Stimulated activated CD8-positive, alpha-beta memory T cell treated with anti-CD3 and anti-CD28 coated beads, Interleukin-12 subunit alpha, Interleukin-12 subunit beta, amount 100 ng/mL, for 4 hours (primary cell): ENCODE measurements around the gene RPE65.
"Not testable (repeated sequence)": the region's sequence is repeated elsewhere in the genome, so short reads cannot be mapped to it uniquely, and the experiment has no call there.

Source experiments
- DNase-seq: peaks from one replicate; pipeline ENCODE4 v3.0.0-alpha.2; 2020; ENCODE audit warnings: low read depth

Gene RPE65

DNA sequence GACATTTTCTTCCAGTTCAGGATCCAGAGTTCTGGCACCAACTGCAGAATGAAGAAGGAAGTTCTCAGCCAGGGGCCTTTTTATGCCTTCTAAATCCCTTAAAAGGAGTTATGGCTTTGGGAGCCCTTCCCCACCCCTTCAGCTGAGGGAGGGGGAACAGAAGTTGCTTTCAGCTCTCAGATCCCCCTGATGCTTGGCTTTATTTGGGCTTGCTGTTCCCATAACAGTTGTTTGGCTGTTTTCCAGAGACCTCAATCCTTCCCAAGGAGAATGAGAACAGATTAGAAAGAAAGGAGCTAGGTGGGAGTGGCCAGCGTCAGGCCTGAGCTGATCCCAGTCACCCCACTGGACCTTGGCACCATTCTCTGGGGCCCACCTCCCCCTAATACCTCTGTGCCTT, at the start of gene RPE65:
Gene RPE65 (minus strand): TSS at position 54 of the 400 bp plus-strand sequence. CDS start 49 bp downstream, at position 5.
- no peak for DNase-seq

- no peak for DNase-seq
These were observed 47.6 kb upstream of the RPE65 start for GRCh38 chr1:68497358-68497698.

DNA sequence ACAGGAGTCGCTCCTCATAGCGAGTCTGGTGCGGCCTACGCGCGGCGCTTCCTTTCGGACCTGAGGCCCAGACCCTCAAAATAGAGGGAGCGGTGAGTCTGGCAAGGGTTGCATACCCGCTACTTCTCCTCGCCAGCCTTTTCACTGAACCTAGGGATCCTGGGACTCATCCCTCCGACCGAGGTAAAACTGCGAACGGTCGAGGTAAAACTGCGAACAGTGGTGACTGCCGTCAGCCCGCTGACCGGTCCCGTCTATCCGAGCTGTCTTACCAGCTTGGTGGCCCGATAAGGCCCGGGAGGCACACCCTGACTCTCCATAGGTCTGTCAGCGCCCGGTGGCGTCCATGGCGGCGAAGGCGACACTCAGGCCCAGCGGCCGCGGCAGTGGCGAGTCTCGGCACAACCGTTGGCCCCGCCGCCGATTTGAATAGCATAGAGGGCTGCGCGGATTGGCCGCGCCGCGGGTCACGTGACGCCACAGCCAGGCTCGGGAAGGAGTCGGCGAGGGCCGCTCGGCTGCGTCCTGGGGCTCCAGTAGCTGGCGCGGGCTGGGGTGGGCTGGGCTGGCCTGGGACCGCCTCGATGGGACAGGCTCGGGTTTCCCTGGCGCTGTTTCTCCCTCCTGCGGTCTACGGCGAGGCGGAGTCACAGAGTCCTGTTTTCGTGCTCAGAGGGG, 47.1 kb upstream of the RPE65 start, which contains the start of gene DEPDC1:
Gene DEPDC1 (minus strand): TSS at position 403 of the 678 bp plus-strand sequence. CDS start 83 bp downstream, at position 320.
- DNase-seq = peak; percentile 49

DNA sequence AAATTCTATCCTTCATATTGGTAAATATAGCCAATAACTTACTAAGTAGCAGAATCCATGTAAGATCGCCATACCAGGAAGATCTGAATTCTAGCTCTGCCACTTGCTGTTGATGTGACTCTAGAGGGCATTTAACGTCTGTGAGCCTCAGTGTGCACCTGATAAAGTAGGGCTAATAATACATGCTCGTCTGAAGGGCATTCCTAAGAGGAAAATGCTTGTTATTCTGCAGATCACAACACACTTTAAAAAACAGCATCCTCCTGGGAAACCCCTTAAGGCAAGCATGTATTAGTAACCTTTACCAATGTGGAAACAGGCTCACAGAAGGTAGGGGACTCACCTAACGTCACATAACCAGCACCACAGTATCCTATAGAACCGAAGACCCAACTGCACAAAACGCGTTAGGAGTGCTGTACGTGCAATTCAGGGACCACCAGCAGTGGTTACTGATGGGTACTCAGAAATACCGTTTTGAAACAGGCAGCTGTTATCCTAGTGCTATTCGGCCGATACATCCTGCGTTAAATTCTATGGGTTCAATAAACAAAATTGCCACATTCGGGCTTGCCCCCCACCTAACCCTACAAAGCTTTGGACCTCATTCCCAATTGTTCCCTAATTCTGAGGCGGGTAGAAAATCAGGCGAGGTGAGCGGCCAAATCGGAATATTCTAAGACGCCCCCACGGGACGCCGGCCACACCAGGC, 46.4 kb upstream of the RPE65 start:
- no peak for DNase-seq

DNA sequence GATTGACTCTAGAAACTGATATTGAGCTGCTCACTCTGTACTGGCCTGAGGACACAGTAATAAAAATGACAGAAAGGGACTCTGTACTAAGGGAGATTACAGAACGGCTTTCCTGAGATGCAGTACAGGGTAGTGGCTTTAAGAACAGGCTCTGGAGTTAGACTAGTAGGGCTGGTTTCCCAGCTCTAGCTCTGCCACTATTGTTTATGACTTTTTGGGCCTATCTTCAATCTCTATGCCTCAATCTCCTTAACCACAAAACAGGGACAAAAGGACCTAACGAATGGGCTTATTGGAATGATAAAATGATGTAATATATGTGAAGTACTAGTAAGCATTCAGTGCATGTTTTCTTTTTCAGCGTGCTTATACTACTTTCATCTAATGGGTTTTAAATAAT, 45.8 kb upstream of the RPE65 start:
- no peak for DNase-seq

DNA sequence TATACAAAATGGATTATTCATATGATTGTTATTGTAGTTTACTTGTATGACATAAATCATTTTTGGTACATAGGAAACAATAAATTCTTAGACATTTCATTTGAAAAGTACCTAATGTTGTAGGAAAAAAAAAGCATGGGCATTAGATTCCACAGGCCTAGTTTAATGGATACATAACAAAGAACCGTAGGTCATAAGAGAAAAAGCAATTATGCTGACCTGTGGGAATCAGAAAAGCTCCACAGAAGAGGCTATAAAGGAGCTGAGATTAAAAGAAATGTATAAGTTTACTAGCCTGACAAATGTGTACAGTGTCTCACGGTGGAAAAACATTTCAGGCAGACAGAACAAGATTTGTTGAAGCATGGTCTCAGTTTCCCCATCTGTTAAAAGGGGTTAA, 43.4 kb upstream of the RPE65 start:
- no peak for DNase-seq

- not testable (repeated sequence) for DNase-seq
These were observed 42.5 kb upstream of the RPE65 start for GRCh38 chr1:68492255-68492654.

- no peak for DNase-seq
These were observed 40.4 kb upstream of the RPE65 start for GRCh38 chr1:68490046-68490651.

DNA sequence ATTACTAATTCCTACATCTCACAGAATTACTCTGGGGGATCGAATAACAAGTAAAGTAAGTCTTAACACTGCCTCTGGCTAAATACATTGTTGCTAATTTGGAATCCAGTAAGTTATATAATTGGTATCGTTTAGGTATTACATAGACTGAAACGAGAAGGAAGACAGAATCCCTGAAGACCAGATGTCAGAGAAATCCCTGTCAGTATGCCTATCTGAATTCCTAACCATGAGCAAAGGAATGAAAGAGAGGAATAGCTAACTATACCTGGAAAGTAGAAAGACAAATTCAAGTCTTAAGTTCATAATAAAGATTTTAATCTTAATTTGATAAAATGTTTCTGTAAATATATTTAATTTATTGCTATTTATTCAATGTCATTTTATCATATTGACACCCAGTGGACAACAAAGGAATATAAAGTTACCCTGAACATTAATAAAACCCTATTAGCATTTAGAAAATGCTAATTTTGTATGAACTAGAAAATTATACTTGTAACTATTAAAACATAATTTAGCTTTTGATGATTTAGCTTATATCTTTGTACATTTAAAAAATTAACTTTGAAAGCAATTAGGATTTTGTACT, 35.8 kb upstream of the RPE65 start:
- DNase-seq = no peak

DNA sequence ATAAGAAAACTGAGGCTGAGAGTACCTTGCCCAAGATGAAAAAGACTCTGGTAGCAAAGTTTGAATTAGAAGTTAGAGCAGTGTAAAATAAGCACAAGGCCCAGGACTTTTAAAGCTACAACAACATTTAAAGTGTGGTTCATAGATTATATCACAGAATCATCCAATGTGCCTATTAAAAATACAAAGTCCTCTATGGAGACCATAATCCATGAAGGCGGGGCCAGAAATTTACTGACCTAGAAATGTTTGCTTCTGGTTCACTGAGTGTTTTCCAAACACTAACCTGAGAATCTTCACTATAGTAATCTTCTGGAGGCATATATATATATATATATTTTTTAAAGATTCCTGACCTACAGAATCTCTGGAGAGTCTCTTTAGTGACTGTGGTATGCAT, 34.9 kb upstream of the RPE65 start:
- DNase-seq = no peak

DNA sequence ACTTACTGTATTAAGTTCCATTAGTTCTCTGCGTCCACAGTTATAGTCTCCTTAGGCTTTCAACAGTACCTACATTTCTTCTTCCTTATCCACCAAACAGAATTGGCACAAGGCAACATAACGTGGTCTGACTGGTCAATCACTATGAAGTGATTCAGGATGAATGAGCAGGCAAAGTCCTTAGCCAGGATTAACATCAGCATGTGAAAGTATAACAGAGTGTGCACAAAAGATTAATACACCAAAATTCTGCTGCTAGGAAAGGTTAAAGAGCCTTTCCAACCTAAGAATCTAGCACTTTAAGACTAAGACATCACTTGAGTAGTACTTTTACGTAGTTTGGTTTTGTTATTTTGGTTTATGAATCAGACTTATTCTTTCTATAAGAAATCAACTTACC, 31.3 kb upstream of the RPE65 start:
- DNase-seq = no peak

- no peak for DNase-seq
These were observed 29.7 kb upstream of the RPE65 start for GRCh38 chr1:68479501-68479900.

- DNase-seq = no peak
These were observed 28.9 kb upstream of the RPE65 start for GRCh38 chr1:68478662-68479061.

DNA sequence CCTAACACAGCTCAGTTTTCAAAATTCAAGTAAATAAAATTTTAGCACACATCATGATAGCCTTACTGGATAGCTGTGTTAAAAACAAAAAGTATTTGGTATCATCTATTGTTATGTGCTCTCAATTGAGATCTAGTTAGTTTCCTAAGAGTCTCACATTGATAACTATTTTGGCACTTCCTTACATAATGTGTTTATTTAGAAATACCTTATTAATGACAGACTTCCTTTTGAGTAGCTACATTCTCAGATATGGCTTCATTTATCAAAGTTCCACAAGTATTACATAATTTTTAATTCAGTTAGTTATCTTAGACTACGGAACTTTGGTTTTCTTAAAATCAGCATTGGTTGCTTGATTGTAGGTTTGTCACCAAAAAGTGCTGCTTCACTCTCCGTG, 26.9 kb upstream of the RPE65 start:
- DNase-seq = not testable (repeated sequence)

- no peak for DNase-seq
These were observed 23.3 kb upstream of the RPE65 start for GRCh38 chr1:68473060-68473459.

GRCh38 chr1:68470388-68470970, 20.7 kb upstream of the RPE65 start:
- DNase-seq = no peak

- no peak for DNase-seq
These were observed 15.1 kb upstream of the RPE65 start for GRCh38 chr1:68464891-68465290.

DNA sequence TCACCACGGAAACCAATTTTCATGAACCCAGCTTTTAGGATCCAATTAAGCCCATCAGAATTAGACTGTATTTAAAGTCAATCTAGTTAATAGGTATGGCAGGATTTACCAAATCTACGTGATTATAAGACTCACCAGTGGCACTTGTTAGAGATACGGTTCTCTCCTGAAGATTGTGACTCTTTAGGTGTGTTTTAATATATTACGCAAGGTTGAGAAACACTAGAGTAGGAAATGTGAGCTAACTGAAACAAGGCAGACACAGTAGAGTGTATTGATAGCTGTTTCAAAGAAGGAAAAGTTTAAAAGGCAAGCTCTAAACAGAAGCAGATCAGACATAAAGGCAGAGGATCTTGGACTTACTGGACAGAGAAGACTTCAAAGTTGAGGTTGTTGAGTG, 11.2 kb upstream of the RPE65 start:
- DNase-seq = no peak

- no peak for DNase-seq
These were observed 10.0 kb upstream of the RPE65 start for GRCh38 chr1:68459796-68460195.

DNA sequence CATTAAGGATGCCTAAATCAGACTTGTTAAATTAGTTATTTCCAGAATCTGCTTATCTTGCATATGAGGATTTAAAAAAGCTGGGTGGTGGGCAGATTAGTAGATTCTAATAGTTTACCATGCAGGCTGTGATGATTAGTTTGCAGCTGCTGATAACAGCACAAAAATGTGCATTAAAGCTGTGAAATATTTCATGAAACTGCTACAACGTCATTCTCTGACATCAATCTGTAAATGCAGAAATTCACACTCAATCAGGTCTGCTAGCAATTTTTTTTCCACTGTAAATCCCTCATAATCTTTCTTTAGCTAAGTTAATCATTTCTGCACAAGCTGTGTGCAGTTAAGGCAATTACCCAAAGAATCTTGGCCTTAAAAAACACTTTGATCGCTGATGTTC, 9.3 kb upstream of the RPE65 start:
- DNase-seq = no peak

DNA sequence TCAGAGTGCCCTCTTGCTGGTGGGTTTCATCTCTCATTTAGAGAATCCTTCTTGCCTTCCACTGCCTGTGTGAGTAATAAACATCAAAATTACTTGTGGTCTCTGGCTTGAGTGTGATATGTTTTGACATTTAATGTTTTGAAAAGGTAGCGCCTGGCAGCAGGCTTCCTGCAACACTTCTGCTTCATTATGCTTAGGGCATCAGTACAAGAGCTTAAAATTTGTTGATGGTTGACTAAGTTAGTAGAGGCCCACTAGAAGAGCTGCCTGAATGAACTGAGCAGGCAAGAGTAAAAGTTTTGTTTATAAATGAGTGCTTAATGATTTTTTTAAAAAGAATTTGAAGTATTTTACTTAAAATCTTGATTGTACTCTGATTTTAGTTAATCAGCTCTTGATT, 6.4 kb upstream of the RPE65 start:
- no peak for DNase-seq

GRCh38 chr1:68454534-68454933, 4.8 kb upstream of the RPE65 start:
- DNase-seq = no peak
